Choroid plexus epithelial cell (primary cell): Measurements from ENCODE around the gene RSPRY1.
A peak's percentile ranks its signal among the peaks of the same experiment; 100 is the strongest.
"Not testable (repeated sequence)": the region's sequence is repeated elsewhere in the genome, so short reads cannot be mapped to it uniquely, and the experiment has no call there.

Experiments used
- DNase-seq: peaks from one replicate; pipeline ENCODE4 v3.0.0-alpha.2; 2010; ENCODE audit warnings: low read depth
- H3K4me3 ChIP-seq: 2 replicates; pipeline ENCODE4 v1.5.1; 2011; ENCODE audit warnings: low read depth, mild to moderate bottlenecking, control low read depth, low read length, moderate library complexity
- CTCF ChIP-seq: conservative IDR thresholded peaks from 2 replicates; pipeline ENCODE4 v1.5.1; 2011; ENCODE audit warnings: low read depth, mild to moderate bottlenecking, control low read depth, inconsistent platforms, low read length, moderate library complexity

RSPRY1 gene

GRCh38 chr16:57186872-57187854 lies 1.0 kb downstream of the RSPRY1 start:
- DNase-seq: no peak
- peak overlapping the region; percentile 95 for H3K4me3 ChIP-seq
- no peak for TF ChIP-seq CTCF

- DNase-seq: not testable (repeated sequence)
- peak overlapping the region; percentile 95 for H3K4me3 ChIP-seq
Measured at GRCh38 chr16:57187902-57188710, 2.0 kb downstream of the RSPRY1 start.

GRCh38 chr16:57188711-57189002 lies 2.5 kb downstream of the RSPRY1 start:
- H3K4me3 ChIP-seq: no peak overlapping the region
- no peak for TF ChIP-seq CTCF
- DNase-seq: no peak

GRCh38 chr16:57189527-57189926 lies 3.4 kb downstream of the RSPRY1 start:
- DNase-seq, H3K4me3 ChIP-seq: not testable (repeated sequence)

GRCh38 chr16:57190136-57190535 lies 4.0 kb downstream of the RSPRY1 start:
- no peak overlapping the region for H3K4me3 ChIP-seq
- no peak for DNase-seq
- no peak for TF ChIP-seq CTCF

GRCh38 chr16:57191056-57191571 lies 5.0 kb downstream of the RSPRY1 start:
- H3K4me3 ChIP-seq: no peak overlapping the region
- peak; percentile 86 for DNase-seq
- TF ChIP-seq CTCF: no peak

GRCh38 chr16:57192146-57192545 lies 6.0 kb downstream of the RSPRY1 start:
- no peak overlapping the region for H3K4me3 ChIP-seq
- peak; percentile 87 for DNase-seq
- TF ChIP-seq CTCF: no peak
